GM12878 (cell line): ENCODE measurements around the gene PAPOLA.

Experiments
- CTCF ChIP-seq, 3 experiments: IDR thresholded peaks in 2 of 3; conservative IDR thresholded peaks in 1 of 3; 2 replicates each; pipeline ENCODE4 v1.5.1; 2011; ENCODE audit warnings: low read depth in 3 of 3, low read length in 3 of 3, mild to moderate bottlenecking in 3 of 3, control low read depth in 2 of 3, moderate library complexity in 2 of 3, inconsistent platforms in 1 of 3, mixed read lengths in 1 of 3; ENCODE audit not compliant: control insufficient read depth in 2 of 3, insufficient read depth in 1 of 3; ENCODE audit errors: extremely low read depth in 1 of 3
- ELK1 ChIP-seq: IDR thresholded peaks from 2 replicates; pipeline ENCODE4 v1.6.1; 2012; ENCODE audit warnings: low read depth, low read length, improper control_type of control experiment
- EP300 ChIP-seq, 2 experiments: fragments of 150-350 bp in 1 of 2; IDR thresholded peaks; 2 replicates each; pipeline ENCODE4 v1.6.1; 2011 to 2012; ENCODE audit warnings: low read depth in 2 of 2, low read length in 2 of 2, borderline replicate concordance in 1 of 2, improper control_type of control experiment in 1 of 2, inconsistent platforms in 1 of 2; ENCODE audit not compliant: control insufficient read depth in 1 of 2
- EZH2 ChIP-seq: IDR thresholded peaks from 2 replicates; pipeline ENCODE4 v1.6.1; 2012; ENCODE audit warnings: low read depth, mild to moderate bottlenecking, control low read depth, inconsistent platforms, low read length, borderline replicate concordance; ENCODE audit not compliant: control insufficient read depth
- PBX3 ChIP-seq: IDR thresholded peaks from 2 replicates; pipeline ENCODE4 v1.6.1; 2011; ENCODE audit warnings: mild to moderate bottlenecking, low read depth, low read length, moderate library complexity; ENCODE audit not compliant: insufficient replicate concordance
- POLR2A ChIP-seq: IDR thresholded peaks from 2 replicates; pipeline ENCODE4 v1.6.1; 2011; ENCODE audit warnings: low read depth, mild to moderate bottlenecking, low read length
- POLR2AphosphoS5 ChIP-seq: IDR thresholded peaks from 2 replicates; pipeline ENCODE4 v1.6.1; 2011; ENCODE audit warnings: mild to moderate bottlenecking, low read length, inconsistent platforms
- RCOR1 ChIP-seq: conservative IDR thresholded peaks from 2 replicates; pipeline ENCODE4 v1.6.1; 2012; ENCODE audit warnings: low read depth, low read length, improper control_type of control experiment
- SUPT20H ChIP-seq: IDR thresholded peaks from 2 replicates; pipeline ENCODE4 v1.6.1; 2011; ENCODE audit warnings: low read depth, mild to moderate bottlenecking, low read length, moderate library complexity, borderline replicate concordance; ENCODE audit not compliant: control insufficient read depth
- TCF3 ChIP-seq: IDR thresholded peaks from 2 replicates; pipeline ENCODE4 v1.6.1; 2012; ENCODE audit warnings: low read depth, mild to moderate bottlenecking, low read length, borderline replicate concordance; ENCODE audit not compliant: insufficient read depth
- USF2 ChIP-seq: IDR thresholded peaks from 2 replicates; pipeline ENCODE4 v1.6.1; 2011; ENCODE audit warnings: low read depth, low read length, improper control_type of control experiment, borderline replicate concordance
- ZBTB40 ChIP-seq: fragments of 450-650 bp; IDR thresholded peaks from 2 replicates; pipeline ENCODE4 v1.6.1; 2016; ENCODE audit warnings: mild to moderate bottlenecking, moderate library complexity, borderline replicate concordance

GRCh38 chr14:96478119-96478518 lies 24.1 kb upstream of the PAPOLA start:
- no peak for TF ChIP-seq POLR2A
- TF ChIP-seq EP300 (IDR thresholded peaks at IDR 0.05; ENCODE audit: borderline replicate concordance in 1 of 2, control insufficient read depth in 1 of 2, low read depth in 2 of 2, low read length in 2 of 2), result no peak
- no peak for TF ChIP-seq EZH2
- no peak for TF ChIP-seq CTCF (IDR thresholded peaks at IDR 0.05 in 2 of 3, conservative IDR thresholded peaks at IDR 0.05 in 1 of 3; ENCODE audit: control insufficient read depth in 2 of 3, extremely low read depth in 1 of 3, insufficient read depth in 1 of 3, low read depth in 3 of 3, low read length in 3 of 3)
- no peak for TF ChIP-seq POLR2AphosphoS5
- TF ChIP-seq PBX3, result no peak
- no peak for TF ChIP-seq USF2
- TF ChIP-seq ELK1, result no peak
- TF ChIP-seq SUPT20H, result no peak
- TF ChIP-seq RCOR1, result no peak
- TF ChIP-seq ZBTB40, result no peak
- TF ChIP-seq TCF3, result no peak
